Skeletal muscle tissue (tissue), 4 donors: ENCODE measurements around the gene TSNAXIP1. TPM values are rescaled to one million over a fixed set of nuclear protein-coding genes. Genes with fewer than 3 reads are reported as not detected.
A peak's percentile ranks its signal among the peaks of the same experiment; 100 is the strongest.

Source experiments
- H3K27ac ChIP-seq: one replicate; pipeline ENCODE4 v1.7.0; 2013; ENCODE audit warnings: mild to moderate bottlenecking, low read depth, low read length, inconsistent platforms
- H3K27me3 ChIP-seq, 3 donors: one replicate each; pipeline ENCODE4 v1.7.0; 2013; ENCODE audit warnings: low read length in 3 of 3; ENCODE audit not compliant: control insufficient read depth in 3 of 3, insufficient read depth in 3 of 3
- H3K36me3 ChIP-seq, 3 donors: one replicate each; pipeline ENCODE4 v1.7.0; 2013; ENCODE audit warnings: low read length in 3 of 3; ENCODE audit not compliant: control insufficient read depth in 3 of 3, insufficient read depth in 3 of 3
- H3K4me1 ChIP-seq, 3 donors: one replicate each; pipeline ENCODE4 v1.7.0; 2013; ENCODE audit warnings: low read length in 3 of 3, mild to moderate bottlenecking in 3 of 3; ENCODE audit not compliant: control insufficient read depth in 3 of 3, insufficient read depth in 3 of 3
- H3K4me3 ChIP-seq, 3 donors: one replicate each; pipeline ENCODE4 v1.7.0; 2013; ENCODE audit warnings: low read length in 3 of 3
- H3K9ac ChIP-seq, 3 donors: one replicate each; pipeline ENCODE4 v1.7.0; 2013; ENCODE audit warnings: low read length in 3 of 3, mild to moderate bottlenecking in 3 of 3, moderate library complexity in 2 of 3, low read depth in 1 of 3
- H3K9me3 ChIP-seq, 3 donors: one replicate each; pipeline ENCODE4 v1.7.0; 2013; ENCODE audit warnings: low read length in 3 of 3; ENCODE audit not compliant: control insufficient read depth in 3 of 3
- total RNA-seq: library from RNA; depleted of rRNA; stranded (reverse); fragments of >200 nt; gene quantifications from one replicate; pipeline ENCODE4 v1.2.3, GENCODE V29; 2014
- donor health status: Osteomylitis.

TSNAXIP1 gene
- total RNA-seq, 1 donor from 2014 or later = 0.52 TPM

DNA sequence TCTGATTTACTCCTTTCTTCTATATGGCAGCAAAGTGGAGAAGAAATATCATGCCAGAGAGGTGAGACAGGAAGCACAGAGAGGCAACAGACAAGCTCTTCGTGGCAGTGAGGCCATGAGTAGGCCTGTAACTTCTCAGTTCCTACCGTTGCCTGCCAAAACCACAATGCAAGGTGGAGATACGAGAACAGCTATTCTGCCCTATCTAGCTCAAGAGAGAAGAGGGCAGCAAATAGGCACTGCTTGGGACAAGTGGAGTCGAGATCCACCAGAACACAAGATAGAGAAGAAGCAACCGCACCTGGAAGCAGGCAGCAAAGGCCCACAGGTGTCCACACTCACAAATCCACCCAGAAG lies 25.1 kb upstream of the TSNAXIP1 start:
- Histone ChIP-seq H3K4me3 (no peak overlapping the region), H3K27ac (no peak overlapping the region), H3K4me1 (peaks cover 14 to 30% (median 30%) of the 10 kb centered on the region in 3 donors), H3K27me3 (no peaks in the 10 kb centered on the region), H3K9me3 (no peaks in the 10 kb centered on the region), H3K36me3 (no peaks in the 10 kb centered on the region), H3K9ac (no peak overlapping the region)

DNA sequence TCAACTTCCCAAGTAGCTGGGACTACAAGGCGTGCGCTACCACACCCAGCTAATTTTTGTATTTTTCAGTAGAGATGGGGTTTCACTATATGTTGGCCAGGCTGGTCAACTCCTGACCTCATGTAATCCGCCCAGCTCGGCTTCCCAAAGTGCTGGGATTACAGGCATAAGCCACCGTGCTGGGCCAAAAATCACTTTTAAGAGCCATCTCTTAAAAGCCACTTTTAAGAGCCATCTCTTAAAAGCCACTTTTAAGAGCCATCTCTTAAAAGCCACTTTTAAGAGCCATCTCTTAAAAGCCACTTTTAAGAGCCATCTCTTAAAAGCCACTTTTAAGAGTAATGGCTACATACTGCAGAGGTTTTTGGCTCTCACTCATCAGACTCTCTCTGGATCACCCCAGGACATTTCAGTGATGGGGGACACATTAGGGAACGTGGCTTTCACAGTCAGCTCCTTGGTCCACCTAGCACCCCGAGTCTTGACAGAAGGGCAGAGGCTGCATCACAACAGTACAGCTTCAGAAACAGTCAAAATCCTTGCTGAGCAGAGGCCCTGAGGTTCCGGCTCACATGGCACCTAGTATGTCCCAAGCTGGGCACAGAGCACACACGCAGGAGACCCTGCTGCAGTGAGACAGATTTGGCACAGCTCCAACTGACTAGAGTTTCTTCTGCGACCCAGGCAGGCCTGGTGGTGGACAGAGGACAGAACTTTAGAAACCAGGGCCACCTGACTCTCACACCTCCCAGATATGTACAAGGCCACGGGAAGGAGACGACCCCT lies 23.9 kb upstream of the TSNAXIP1 start:
- Histone ChIP-seq H3K27ac (no peak overlapping the region), H3K9ac (peak overlapping the region in 1 of 3 donors; percentile 33), H3K9me3 (no peaks in the 10 kb centered on the region), H3K4me3 (no peak overlapping the region), H3K36me3 (no peaks in the 10 kb centered on the region), H3K27me3 (no peaks in the 10 kb centered on the region), H3K4me1 (peaks cover 14 to 30% (median 30%) of the 10 kb centered on the region in 3 donors)

DNA sequence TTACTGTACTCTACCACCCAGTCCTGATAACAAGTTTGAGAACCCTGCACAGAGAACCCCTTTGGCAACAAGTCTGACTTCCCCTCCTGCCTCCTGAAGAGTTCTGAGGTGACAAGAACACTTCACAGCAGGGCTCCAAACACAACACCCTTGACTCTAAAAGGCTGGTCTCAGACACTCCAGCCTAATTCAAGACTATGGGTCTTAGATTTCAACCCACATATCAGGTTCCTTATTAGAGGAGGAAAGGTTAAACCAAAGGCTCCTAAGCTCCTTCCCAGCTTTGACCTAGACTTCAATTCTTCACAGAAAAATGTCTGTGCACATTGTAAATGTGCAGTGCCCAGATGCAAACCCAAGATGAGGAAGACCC lies 23.4 kb upstream of the TSNAXIP1 start:
- H3K27ac ChIP-seq = no peak overlapping the region
- H3K27me3 ChIP-seq = no peaks in the 10 kb centered on the region
- H3K4me1 ChIP-seq = peaks cover 14 to 30% (median 30%) of the 10 kb centered on the region in 3 donors
- no peaks in the 10 kb centered on the region for H3K9me3 ChIP-seq
- no peaks in the 10 kb centered on the region for H3K36me3 ChIP-seq
- no peak overlapping the region for H3K4me3 ChIP-seq
- peak overlapping the region in 1 of 3 donors; percentile 33 for H3K9ac ChIP-seq

DNA sequence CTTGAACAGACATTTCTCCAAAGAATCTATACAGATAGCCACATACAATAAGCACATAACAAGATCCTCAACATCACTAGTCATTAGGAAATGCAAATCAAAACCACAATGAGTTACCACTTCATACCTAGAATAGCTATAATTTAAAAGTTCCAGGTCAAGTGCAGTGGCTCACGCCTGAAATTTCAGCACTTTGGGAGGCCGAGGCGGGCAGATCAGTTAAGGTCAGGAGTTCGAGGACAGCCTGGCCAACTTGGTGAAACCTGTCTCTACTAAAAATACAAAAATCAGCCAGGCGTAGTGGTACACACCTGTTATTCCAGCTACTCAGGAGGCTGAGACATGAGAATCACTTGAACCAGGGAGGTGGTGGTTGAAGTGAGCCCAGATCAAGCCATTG lies 20.2 kb upstream of the TSNAXIP1 start:
- Histone ChIP-seq H3K36me3 (no peaks in the 10 kb centered on the region), H3K4me3 (no peak overlapping the region), H3K9me3 (no peaks in the 10 kb centered on the region), H3K27me3 (no peaks in the 10 kb centered on the region), H3K27ac (no peak overlapping the region), H3K9ac (no peak overlapping the region), H3K4me1 (peaks cover 10 to 21% (median 16%) of the 10 kb centered on the region in 3 donors)

DNA sequence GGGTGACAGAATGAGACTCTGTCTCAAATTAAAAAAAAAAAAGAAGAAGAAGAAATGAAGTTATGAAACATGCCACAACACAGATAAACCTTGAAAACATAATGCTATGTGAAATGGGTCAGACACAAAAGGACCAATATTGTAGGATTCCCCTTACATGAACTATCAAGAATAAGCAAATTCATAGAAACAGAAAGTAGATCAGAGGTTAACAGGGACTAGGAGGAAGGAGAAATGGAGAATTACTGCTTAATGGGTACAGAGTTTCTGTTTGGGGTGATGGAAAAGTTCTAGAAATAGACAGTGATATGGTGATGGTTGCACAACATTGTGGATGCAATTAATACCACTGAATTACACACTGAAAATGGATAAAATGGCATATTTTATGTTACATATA lies 16.6 kb upstream of the TSNAXIP1 start:
- Histone ChIP-seq H3K4me1 (peaks cover 0 to 11% (median 3%) of the 10 kb centered on the region in 3 donors), H3K36me3 (no peaks in the 10 kb centered on the region), H3K27ac (no peak overlapping the region), H3K4me3 (no peak overlapping the region), H3K9me3 (no peaks in the 10 kb centered on the region), H3K27me3 (no peaks in the 10 kb centered on the region), H3K9ac (no peak overlapping the region)

DNA sequence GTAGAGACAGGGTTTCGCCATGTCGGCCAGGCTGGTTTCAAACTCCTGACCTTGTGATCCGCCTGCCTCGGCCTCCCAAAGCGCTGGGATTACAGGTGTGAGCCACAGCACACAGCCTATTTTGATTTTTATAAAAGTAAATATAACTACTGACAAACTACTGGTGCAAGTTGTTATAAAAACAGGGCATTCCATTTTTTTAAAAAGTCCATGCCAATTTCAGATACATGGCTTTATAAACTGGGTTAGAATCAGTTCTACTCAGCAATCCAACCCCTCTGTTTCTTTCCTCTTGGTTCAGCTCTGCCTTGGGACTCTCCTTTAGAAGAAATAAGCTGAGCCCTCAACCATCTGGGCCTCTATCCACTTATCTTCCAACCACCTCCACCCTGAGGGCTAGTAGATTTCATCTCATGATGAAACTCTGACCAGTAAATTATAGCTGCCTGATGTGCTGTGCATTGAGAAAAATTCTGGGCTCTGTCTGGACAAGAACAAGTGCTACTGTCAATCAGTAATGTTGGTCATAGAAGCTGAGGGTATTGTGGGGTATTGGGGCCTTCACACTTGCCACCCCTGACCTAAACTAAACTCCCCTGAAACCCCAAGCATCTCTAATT lies 10.5 kb upstream of the TSNAXIP1 start:
- H3K4me1 ChIP-seq = peaks cover 19 to 42% (median 32%) of the 10 kb centered on the region in 3 donors
- no peaks in the 10 kb centered on the region for H3K27me3 ChIP-seq
- no peaks in the 10 kb centered on the region for H3K9me3 ChIP-seq
- H3K4me3 ChIP-seq = no peak overlapping the region
- H3K36me3 ChIP-seq = peaks cover 2 to 8% (median 2%) of the 10 kb centered on the region in 3 donors
- no peak overlapping the region for H3K9ac ChIP-seq
- H3K27ac ChIP-seq = peak overlapping the region; percentile 7

DNA sequence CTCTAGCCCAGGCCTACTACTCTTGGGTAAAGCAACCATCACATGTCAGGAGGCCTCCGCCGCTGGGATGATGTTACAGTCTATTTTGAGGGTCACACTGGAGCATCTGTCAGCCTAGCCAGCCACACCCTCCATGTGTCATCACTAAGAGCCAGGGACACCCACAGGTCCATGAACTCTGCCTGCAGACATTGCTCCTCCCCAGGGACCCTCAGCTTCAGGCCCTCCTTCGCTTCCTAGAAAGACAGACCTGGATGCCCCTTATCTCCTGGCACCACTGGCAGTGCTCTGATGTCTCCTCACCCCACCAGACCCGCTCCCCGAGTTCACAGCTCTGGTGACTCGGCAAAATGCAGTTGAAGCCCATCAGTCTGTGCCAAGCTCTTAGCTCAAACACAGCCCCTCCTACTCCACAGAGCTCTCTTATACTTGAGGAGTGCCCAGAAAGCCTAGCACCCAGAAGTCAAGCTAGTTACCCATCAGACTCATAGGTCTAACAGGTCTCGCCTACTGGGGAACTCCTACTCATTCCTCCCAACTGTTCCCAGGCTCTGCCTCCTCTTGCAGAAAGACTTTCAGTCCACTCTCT lies 6.3 kb upstream of the TSNAXIP1 start:
- peak overlapping the region; percentile 28 to 71 (median 66) for H3K9ac ChIP-seq
- H3K27ac ChIP-seq = peak overlapping the region; percentile 91
- no peaks in the 10 kb centered on the region for H3K27me3 ChIP-seq
- no peaks in the 10 kb centered on the region for H3K9me3 ChIP-seq
- peaks cover 30 to 62% (median 45%) of the 10 kb centered on the region in 3 donors for H3K4me1 ChIP-seq
- H3K4me3 ChIP-seq = peak overlapping the region; percentile 1 to 33 (median 27)
- peaks cover 13 to 23% (median 20%) of the 10 kb centered on the region in 3 donors for H3K36me3 ChIP-seq

DNA sequence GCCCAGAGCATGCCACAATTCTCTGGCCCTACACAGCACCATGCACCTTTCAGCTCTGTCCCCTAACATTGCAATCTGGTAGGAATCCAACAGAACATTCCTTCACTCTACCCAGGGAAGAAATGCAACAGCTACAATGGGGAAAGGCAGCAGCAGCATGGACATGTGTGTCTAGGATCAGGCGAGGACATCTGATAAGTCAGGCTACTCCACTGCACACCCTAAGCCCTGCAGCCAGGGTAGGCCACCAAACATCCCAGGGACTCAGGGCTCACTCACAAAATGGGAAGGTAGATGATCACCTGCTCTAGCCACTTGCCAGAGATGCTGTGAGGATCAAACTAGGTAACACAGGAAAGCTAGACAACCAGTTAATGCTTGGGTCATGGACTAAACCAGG lies 5.4 kb upstream of the TSNAXIP1 start:
- peaks cover 36 to 69% (median 49%) of the 10 kb centered on the region in 3 donors for H3K4me1 ChIP-seq

DNA sequence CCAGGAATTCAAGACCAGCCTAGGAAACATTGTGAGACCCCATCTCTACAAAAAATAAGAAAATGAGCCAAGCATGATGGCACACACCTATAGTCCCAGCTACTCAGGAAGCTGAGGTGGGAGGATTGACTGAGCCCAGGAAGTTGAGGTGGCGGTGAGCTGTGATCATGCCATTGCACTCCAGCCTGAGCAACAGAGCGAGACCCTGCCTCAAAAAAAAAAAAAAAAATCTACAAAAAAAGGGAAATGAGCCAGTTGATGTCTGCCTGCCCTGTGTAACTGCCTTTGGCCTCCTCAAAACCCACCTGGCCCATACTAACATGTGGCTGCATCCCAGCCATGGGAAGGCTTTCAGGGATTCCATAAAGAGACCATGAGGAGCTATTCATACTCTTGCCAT lies 4.8 kb upstream of the TSNAXIP1 start:
- Histone ChIP-seq H3K4me3 (no peak overlapping the region), H3K36me3 (peaks cover 13 to 23% (median 20%) of the 10 kb centered on the region in 3 donors), H3K4me1 (peaks cover 34 to 63% (median 46%) of the 10 kb centered on the region in 3 donors), H3K9me3 (no peaks in the 10 kb centered on the region), H3K27ac (peak overlapping the region; percentile 91), H3K27me3 (no peaks in the 10 kb centered on the region), H3K9ac (peak overlapping the region in 1 of 3 donors; percentile 11)

More for the DNA sequence above, 5.4 kb upstream of the TSNAXIP1 start:
- Histone ChIP-seq H3K4me3 (peak overlapping the region in 1 of 3 donors; percentile 29), H3K9me3 (no peaks in the 10 kb centered on the region), H3K27me3 (no peaks in the 10 kb centered on the region), H3K9ac (peak overlapping the region in 1 of 3 donors; percentile 11), H3K27ac (peak overlapping the region; percentile 91), H3K36me3 (peaks cover 13 to 23% (median 20%) of the 10 kb centered on the region in 3 donors)

DNA sequence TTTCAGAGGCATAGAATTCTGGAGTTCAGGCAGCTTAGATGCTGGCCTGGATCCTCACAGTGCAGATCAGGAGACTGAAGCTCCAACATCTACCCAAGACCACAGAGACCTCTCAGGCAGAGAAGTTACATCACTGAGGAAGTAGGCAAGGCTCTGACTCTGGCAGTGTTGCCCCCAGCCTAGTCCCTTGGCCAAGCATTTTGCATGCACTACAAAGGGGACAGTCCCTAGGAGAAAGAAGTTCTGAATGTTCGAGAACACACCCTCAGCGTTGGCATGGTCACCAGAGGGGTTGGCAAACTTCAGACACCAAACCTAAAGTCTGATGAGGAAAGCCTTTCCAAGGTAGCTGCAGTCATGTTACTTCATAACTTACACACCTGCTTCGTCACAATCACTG lies 2.8 kb upstream of the TSNAXIP1 start:
- H3K9me3 ChIP-seq = no peaks in the 10 kb centered on the region
- H3K4me1 ChIP-seq = peaks cover 39 to 60% (median 41%) of the 10 kb centered on the region in 3 donors
- no peak overlapping the region for H3K9ac ChIP-seq
- no peaks in the 10 kb centered on the region for H3K27me3 ChIP-seq
- H3K27ac ChIP-seq = peak overlapping the region; percentile 96
- H3K4me3 ChIP-seq = no peak overlapping the region
- H3K36me3 ChIP-seq = peaks cover 9 to 23% (median 20%) of the 10 kb centered on the region in 3 donors
